NCI-H1417 treated with DMSO at 0.1 percent for 48 hours (cell line): ENCODE results near the gene PDC.
"Not testable (repeated sequence)": the region's sequence is repeated elsewhere in the genome, so short reads cannot be mapped to it uniquely, and the experiment has no call there.

Experiments used
- DNase-seq: peaks from one replicate; lab custom pipeline; 2025; lab: John Stamatoyannopoulos, UW

The PDC gene

DNA sequence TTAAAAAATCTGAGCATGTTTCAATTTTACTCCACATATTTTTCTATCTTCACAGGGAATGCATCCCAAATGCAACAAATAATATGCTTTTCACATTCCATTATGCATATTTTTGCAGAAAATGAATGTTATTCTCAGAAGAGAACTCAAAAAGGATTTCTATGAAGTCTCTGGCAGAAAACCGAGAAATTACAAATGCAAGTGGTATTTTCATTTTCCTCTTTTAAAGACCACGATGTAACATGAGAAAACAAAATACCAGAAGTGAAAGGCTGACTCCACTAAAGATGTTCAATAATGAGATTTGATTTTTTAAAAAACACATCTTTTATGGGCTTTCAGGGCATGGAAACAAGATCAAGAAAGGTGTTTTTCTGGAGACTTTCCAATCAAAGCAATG, 5.0 kb upstream of the PDC start:
- DNase-seq, result no peak

- not testable (repeated sequence) for DNase-seq
These were observed 4.6 kb upstream of the PDC start for GRCh38 chr1:186465491-186465890.

DNA sequence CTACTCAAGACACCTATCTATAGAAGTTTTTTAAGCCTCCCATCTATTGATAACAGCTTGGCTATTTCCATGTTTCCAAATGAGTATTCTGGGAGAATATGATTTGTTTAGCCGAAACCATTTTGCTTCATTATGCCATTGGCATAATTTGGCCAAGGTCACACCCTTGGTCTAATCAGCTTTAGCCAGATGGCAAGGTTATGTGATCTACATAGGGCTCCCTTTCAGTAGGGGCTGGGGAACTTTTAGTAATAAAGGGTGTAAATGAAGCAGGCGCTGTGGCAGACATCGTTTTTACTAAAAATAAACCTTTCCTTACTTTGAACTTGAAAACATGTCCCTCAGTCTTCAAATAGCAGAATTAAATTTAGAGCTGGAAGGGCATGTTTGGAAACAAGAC, 3.0 kb upstream of the PDC start:
- no peak for DNase-seq

DNA sequence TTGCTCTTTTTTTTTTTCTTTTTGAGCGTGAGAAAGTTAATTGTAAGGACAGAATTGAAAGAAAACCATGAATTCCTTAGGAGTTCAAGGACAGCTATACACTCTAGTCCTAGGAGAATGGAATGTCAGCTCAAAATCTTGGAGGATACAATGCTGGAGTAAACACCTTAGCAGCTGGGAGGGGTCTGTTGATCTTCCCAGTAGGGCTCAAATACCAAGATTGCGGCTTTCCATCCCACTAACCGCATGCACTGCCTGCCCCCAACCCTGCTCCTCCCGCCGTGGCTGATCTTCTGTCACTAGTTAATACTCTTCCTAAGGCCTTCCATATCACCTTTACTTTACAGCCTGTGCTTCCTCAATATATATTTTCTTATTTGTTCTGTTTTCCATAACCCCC, 2.6 kb upstream of the PDC start:
- DNase-seq, result no peak

DNA sequence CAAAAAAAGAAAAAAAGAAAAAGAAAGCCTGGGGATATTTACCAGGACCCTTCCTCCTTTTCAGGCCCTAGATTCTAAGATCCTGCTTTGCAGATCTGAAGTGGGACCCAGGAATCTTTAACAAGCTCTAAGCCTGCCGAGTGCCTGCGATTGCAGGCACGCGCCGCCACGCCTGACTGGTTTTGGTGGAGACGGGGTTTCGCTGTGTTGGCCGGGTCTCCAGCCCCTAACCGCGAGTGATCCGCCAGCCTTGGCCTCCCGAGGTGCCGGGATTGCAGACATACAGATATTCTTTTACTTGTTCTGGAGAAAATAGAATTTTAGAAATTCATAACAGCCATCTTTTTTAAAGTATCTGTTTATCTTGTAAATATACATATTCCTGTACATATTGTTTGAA, 1.8 kb downstream of the PDC start:
- not testable (repeated sequence) for DNase-seq

- DNase-seq, result no peak
These were observed 4.1 kb downstream of the PDC start for GRCh38 chr1:186456729-186457255.

DNA sequence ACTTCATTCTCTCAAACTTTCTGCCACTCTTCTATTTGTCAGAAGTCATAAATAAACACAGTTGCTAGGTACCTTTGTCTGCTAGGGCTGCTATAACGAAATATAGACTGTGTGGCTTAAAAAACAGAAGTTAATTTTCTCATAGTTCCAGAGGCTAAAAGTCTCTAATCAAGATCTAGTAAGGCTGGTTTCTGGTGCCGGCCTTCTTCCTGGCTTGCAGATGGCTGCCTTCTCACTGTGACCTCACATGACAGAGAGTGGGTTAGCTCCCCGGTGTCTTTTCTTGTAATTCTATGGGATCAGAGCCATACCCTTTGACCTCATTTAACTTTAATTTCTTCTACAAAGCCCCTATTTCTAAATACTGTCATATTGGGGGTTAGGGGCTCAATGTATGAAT, 5.9 kb downstream of the PDC start:
- DNase-seq, result no peak

- DNase-seq, result no peak
These were observed 14.8 kb downstream of the PDC start for GRCh38 chr1:186446152-186446551.

GRCh38 chr1:186443638-186444037, 17.3 kb downstream of the PDC start:
- DNase-seq, result no peak

DNA sequence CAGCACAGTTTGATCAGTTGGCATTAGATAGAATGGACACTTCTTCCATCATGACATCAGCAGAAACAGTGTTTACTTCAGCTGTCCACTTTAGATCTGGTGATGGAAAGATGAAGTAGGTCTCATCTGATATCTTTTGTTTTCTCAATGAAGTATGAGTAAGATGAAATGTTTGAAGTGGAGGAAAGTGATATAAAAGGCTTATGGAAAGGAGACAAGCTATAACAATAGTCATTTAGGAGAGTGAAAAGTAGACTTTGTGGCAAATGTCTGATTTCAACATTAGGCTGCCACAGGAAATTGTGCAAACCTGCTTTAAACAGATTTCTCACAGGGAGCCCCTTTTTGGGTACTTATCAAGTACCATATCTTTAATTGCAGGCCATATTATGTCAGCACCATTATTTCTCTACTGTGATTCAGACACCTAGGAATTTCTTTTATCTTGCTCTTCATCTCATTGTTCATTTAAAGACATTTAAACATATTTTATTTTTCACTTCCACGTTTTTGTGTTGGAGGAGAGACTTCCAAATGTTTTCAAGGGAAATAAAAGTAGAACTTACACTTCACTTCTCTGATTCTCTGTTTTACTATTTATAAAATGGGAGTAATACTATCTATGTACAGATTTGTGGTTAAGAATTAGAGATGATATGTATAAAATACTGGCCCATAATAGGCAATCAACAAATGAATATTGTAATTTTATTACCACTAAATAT, 18.1 kb downstream of the PDC start:
- no peak for DNase-seq

- no peak for DNase-seq
These were observed 20.3 kb downstream of the PDC start for GRCh38 chr1:186440584-186440983.

DNA sequence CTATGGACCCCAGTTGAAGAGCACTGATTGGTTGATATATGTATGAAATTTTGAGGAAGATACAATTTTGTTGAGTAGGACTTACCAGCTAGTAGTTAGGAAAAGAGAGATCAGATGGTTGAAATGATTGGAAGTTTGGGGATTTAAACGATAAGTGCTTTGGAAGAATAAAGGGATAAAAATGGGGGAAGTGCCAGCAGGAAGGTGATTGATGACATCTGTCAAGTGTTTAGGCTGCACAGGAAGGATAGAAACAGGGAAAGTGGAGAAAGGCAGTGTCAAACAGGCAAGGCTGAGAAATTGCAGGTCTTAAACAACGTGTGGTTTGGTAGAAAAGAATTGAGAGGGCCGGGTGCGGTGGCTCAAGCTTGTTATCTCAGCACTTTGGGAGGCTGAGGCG, 22.3 kb downstream of the PDC start:
- DNase-seq, result no peak

GRCh38 chr1:186435336-186435735, 25.6 kb downstream of the PDC start:
- DNase-seq, result no peak

DNA sequence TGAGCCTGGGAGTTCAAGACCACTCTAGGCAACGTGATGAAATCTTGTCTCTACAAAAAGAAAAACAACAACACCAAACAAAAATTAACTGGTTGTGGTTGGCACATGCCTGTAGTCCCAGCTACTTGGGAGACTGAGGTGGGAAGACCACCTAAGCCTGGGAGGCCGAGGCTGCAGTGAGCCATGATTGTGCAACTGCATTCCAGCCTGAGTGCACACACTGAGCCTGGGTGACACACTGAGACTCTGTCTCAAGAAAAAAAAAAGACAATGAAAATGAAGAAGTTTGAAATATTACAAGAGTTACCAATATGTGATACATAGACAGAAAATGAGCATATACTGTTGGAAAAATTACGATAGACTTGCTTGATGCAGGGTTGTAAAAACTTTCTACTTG, 31.9 kb downstream of the PDC start:
- DNase-seq, result no peak

GRCh38 chr1:186426118-186426517, 34.8 kb downstream of the PDC start:
- DNase-seq, result no peak

- no peak for DNase-seq
These were observed 36.4 kb downstream of the PDC start for GRCh38 chr1:186424539-186424938.

- no peak for DNase-seq
These were observed 39.5 kb downstream of the PDC start for GRCh38 chr1:186421446-186421845.

- no peak for DNase-seq
These were observed 40.0 kb downstream of the PDC start for GRCh38 chr1:186420923-186421322.

DNA sequence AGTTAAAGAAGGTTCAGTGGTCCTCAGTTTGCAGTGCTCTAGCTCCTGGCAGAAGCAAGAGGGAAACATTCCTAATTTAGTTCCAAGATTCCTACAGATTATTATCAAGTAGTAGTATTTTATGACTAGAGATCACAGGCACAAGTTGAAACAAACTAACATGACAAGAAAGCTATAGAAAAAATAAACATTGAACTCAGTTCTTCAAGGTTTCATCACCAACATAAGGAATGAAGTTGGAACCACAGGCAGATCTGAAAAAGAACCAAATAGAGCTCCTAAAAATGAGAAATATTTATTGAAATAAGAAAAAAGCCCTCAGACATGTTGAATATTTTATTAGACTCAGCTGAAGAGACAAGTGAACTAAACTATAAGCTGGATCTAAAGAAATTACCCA, 40.6 kb downstream of the PDC start:
- DNase-seq, result no peak

- no peak for DNase-seq
These were observed 42.4 kb downstream of the PDC start for GRCh38 chr1:186418503-186418902.

DNA sequence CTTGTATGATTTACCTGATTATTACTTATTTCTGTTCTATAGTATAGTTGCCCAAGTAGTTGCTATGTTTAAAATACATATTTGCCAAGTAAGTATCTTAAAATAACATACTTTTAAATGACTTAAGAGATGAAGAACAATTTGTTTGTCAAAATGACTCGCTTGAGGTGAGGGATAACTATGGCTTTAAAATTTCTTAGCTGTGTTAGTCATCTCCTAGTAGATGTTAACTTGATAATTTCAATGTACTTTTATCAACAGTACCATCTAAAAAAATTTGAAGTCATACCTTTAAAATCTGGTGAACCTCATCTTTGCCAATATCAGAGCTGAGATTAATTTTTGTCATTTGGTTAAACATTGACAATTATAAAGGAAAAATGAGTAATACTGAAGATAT, 47.6 kb downstream of the PDC start:
- DNase-seq, result no peak

GRCh38 chr1:186409091-186409490, 51.8 kb downstream of the PDC start:
- DNase-seq, result no peak

DNA sequence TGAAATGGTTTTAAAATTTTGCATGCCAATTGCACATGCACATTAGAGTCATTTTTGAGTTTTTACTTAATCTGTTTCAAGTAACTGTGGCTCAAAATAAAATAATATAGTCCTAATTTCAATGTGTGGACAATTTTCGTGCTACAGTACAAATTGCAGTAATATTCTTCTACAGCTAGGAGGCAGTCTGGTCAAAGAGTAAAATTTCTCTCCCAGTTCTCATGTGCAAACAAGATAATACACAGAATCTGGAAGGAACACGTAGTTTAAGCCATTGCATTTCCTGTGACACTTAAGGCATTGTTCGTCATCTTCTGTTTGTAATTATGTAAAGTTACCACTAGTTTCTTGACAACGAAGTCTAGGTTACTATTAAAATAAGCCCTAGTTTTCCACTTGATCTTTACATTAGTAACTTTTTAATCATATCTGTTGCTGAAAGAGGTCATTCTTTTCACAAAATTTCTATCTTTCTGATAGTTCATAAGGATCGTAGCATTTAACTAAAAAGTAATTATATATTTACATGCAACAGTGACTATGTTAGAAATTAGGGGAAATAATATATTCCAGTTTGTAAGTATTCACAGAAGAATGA, 56.4 kb downstream of the PDC start:
- DNase-seq, result no peak

- no peak for DNase-seq
These were observed 57.3 kb downstream of the PDC start for GRCh38 chr1:186403632-186404031.
